Stimulated activated CD4-positive, alpha-beta T cell treated with anti-CD3 and anti-CD28 coated beads, TNF-alpha, amount 100 ng/mL, for 4 hours (primary cell): Measurements from ENCODE around the gene MT1A.

Experiments
- DNase-seq, 3 experiments: peaks; one replicate each; pipeline ENCODE4 v3.0.0-alpha.2; 2020; ENCODE audit warnings: low read depth in 3 of 3

Gene MT1A

DNA sequence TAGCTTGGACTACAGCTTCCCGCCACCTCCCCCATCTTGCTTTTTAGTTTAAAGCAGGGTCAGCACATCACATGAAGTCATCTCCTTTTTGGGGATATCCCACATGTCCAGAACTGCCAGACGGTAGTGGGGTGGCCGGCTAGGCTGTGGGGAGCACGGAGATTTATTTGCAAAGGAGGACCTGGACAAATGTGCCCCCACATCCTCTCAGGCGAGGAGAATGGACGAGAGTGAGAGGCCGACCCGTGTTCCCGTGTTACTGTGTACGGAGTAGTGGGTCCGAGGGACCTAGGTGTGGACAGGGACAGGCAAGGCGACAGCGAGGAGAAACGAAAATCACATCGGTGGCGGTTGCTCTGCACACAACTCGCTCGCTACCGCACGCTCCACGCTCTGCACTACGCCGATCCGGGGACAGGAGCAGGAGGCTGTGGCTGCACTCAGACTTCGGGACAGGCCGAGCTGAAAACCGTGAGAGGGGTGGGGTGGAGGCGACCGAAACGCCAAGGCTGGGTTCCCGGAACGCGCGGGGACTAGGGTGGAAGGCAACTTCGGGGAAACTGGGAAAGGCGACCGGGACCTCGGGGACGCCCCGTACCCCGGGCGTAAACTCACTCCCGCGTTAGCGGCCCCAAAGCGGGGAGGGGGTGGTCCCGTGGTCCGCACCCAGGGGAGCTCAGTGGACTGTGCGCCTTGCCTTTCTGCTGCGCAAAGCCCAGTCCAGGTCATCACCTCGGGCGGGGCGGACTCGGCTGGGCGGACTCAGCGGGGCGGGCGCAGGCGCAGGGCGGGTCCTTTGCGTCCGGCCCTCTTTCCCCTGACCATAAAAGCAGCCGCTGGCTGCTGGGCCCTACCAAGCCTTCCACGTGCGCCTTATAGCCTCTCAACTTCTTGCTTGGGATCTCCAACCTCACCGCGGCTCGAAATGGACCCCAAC, at the start of gene MT1A:
Gene MT1A, plus strand, starts transcription at position 853 of the 937 bp plus-strand sequence. Its CDS starts 73 bp downstream, at position 926.
- DNase-seq: no peak

GRCh38 chr16:56588781-56589140, 49.7 kb upstream of the MT1A start:
- DNase-seq: no peak

GRCh38 chr16:56589141-56590039, 49.1 kb upstream of the MT1A start, which contains the start of gene MT3:
TSS of gene MT3 (plus strand) at chr16:56589528. CDS start at chr16:56589591, 63 bp downstream.
- DNase-seq: peak in 1 of 3 experiments; percentile 20

DNA sequence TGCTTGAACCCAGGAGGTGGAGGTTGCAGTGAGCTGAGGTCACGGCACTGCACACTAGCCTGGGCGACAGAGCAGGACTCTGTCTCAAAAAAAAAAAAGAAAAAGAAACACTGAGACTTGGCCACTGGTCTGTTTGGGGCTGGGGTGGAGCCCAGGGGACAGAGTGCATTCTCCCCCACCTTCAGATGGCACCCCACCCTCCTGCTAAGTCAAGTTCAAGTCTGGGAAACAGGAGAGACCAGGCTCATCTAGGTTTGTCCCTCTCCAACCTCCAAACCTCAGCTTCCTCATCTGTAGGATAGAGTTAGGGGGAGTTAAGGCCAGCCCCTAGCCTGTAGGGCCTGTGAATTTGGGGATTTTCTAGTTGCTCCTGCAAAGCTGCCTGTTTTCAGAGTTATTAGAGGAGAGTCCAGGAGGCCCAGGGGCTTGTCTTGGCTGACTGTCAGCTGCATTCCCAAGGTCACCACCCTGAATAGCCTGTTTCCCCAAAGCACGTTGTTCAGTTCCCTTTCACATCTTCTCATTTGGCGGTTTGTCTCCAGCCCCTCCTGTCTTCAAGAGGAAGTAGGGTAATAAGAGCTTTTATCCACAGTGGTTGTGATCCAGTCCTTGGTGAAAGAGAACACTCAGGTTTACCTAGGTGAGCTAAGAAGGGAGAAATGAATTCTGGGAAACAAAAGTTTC, 46.9 kb upstream of the MT1A start:
- DNase-seq: no peak

- DNase-seq: no peak
Measured at GRCh38 chr16:56593573-56594291, 44.7 kb upstream of the MT1A start.

DNA sequence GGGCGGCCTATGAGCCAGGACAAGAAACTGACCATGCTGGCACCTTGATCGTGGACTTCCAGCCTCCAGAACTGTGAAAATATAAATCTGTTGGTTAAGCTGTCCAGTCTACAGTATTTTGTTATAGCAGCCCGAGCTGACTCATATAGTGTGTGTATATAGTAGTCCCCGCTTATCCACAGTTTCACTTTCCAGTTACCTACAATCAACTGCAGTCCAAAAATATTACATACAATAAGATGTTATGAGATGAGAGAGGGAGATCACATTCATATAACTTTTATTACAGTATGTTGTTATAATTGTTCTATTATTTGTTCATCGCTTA, 44.2 kb upstream of the MT1A start:
- DNase-seq: no peak

GRCh38 chr16:56600398-56600999, 38.0 kb upstream of the MT1A start:
- no peak for DNase-seq

DNA sequence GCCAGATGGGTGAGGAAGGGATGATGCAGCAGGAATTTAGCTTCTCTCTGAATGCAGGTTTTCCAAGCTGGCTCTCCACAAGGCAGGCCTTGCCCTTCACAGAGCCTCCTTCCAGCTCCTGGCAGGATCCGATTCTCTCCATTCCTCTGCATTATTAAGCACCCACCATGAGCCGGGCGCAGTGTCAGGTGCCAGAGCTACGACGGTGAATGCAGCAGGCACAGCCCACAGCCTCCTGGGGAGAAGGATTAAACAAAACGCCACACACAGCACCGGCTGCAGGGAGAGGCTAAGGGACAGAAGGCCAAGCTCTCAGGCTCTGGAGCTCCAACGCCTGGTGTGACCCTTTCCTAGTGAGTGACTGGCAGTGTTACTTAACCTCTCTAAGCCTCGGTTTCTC, 37.1 kb upstream of the MT1A start:
- no peak for DNase-seq

DNA sequence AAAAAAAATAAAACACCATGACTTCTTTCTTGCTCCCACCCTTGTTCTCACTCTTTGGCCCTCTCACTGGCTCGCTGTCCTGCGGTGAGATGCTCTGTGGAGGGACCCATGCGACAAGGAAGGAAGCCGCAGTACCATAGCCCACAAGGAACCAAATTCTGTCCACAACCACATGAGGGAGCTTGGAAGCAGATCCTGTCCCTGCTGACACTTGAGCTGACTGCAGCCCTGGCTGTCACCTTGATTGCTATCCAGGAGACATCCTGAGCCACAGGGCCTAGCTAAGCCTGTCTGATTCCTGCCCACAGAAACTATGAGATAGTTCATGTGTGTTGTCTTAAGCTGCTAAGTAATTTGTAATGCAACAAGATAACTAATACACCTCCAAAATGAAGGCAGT, 34.9 kb upstream of the MT1A start:
- DNase-seq: no peak

- no peak for DNase-seq
Measured at GRCh38 chr16:56604966-56605365, 33.5 kb upstream of the MT1A start.

DNA sequence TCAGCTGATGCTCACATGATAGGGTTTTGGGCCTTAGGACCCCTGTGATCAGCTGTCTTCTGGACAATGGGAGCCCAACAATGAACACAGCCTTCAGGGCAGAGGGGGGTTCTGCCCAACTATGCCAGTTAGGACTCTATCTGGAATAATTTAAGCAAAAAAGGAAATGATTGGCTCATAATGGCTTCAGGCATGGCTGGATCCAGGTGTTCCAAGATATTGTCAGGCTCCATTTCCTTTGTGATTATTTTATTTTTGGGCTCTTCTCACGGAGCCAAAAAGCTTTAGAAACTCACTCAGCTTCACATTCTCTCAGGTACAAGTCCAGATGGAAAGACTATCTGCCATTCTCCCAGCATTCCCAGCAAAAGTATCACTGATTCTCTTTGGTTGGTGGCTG, 33.0 kb upstream of the MT1A start:
- DNase-seq: no peak

DNA sequence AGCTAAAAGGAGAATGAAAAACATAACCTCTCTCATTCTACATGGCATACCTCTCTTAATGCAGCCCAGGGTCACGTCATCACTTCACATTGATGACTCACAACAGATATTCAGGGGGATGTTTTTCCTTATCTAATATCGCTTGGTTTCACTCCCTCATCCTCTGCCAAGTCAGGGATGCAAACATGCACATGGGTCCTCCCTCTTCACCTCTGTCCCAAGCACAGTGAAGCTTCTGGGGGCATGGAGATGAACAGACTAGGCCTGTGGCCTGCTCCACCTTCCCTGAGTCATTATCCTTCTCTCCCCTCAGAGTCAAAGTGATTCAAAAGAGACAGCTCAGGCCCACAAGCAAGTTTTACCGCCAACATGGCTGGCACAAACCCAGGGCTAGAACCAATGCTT, 32.4 kb upstream of the MT1A start:
- DNase-seq: no peak

GRCh38 chr16:56606476-56607108, 31.9 kb upstream of the MT1A start:
- no peak for DNase-seq

GRCh38 chr16:56607109-56607618, 31.3 kb upstream of the MT1A start:
- no peak for DNase-seq

DNA sequence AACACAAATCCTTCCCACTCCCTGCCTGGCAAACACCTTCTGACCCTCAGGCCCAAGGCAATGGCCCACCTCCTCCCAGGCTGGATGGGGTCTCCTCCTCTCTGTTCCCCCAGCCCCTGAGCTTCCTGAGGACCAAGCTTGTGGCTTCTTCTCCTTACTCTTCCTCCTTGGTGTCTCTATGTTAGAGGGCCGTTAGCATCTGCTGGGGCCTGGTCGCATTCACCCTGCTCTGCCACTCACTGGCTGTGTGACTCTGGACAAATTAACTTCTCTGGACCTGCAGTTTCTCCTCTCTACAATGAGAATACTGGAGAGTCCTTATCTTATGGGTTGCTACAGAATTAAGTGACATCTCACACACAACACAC, 30.8 kb upstream of the MT1A start:
- no peak for DNase-seq

GRCh38 chr16:56608043-56608875, 30.2 kb upstream of the MT1A start, which contains the start of gene MT2A:
TSS of gene MT2A (plus strand) at chr16:56608584. CDS start at chr16:56608656, 72 bp downstream.
- DNase-seq: peak; percentile 73 to 82 (median 74)

DNA sequence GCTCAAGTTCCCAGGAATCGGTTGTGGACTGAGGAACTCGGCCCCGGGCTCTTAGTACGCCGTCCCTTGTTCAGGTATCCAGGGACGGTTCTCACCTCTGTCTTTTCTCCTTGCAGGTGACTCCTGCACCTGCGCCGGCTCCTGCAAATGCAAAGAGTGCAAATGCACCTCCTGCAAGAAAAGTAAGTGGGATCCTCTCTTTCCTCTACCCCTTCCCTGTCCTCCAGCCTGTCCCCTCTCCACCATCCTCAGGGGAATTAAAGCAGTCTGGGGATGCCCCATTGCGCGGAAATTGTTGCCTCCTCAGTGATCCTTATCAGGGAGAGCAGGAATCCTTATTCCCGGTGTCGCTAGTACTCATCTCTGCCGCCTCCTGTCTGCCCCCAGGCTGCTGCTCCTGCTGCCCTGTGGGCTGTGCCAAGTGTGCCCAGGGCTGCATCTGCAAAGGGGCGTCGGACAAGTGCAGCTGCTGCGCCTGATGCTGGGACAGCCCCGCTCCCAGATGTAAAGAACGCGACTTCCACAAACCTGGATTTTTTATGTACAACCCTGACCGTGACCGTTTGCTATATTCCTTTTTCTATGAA, 29.5 kb upstream of the MT1A start:
- no peak for DNase-seq

DNA sequence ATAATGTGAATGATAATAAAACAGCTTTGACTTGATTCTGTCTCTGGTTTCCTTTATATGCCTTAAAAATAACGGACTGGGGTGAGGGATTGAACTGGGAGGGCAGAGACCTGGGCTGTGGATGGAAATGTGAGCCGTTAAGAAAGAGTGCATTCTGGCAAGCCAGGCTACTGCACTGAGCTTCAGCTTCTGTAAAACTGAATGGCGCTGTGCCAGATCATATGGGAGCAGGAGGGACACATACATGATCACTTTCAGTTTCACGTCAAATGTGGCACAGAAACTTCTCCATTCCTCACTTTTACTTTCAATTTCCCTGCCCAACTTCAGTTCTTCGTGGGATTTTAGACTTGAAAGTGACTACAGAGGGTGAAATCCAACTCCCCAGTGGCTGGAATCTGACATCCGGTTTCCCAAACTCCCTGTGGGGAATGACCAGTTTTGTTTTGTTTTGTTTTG, 29.0 kb upstream of the MT1A start:
- DNase-seq: peak in 2 of 3 experiments; percentile 51 to 63
